Spleen (tissue), 7 donors: ENCODE results near the gene DEFB124.
"Not testable (repeated sequence)": the region's sequence is repeated elsewhere in the genome, so short reads cannot be mapped to it uniquely, and the experiment has no call there.

ENCODE experiments used
- CTCF ChIP-seq, 11 experiments: fragments of 200-600 bp in 7 of 11; fragments of 450-650 bp in 4 of 11; sonication (generic) in 4 of 11; IDR thresholded peaks in 8 of 11; conservative IDR thresholded peaks in 3 of 11; 1 replicate in 7 of 11; 2 replicates in 4 of 11; pipeline versions ENCODE4 v1.4.0 to v1.8.0; 2016 to 2021; ENCODE audit warnings: antibody characterized with exemption in 11 of 11, inconsistent platforms in 4 of 11, mild to moderate bottlenecking in 1 of 11
- POLR2A ChIP-seq, 3 donors: fragments of 450-650 bp; IDR thresholded peaks; one replicate each; pipeline ENCODE4 v1.5.1; 2017; ENCODE audit warnings: antibody characterized with exemption in 3 of 3, mild to moderate bottlenecking in 1 of 3
- POLR2AphosphoS5 ChIP-seq, 3 donors: sonication (generic); formaldehyde crosslinking; IDR thresholded peaks; one replicate each; pipeline ENCODE4 v1.5.1; 2017; ENCODE audit warnings: antibody characterized with exemption in 3 of 3
- donor health status: DM: no; HTN: no; CAD: no; lungs with moderate emphysema.
- donor health status: DM: no; HTN: no; CAD: no.
- donor health status: DM: no; HTN: no; CAD: no.

- TF ChIP-seq CTCF (IDR thresholded peaks at IDR 0.05 in 8 of 11, conservative IDR thresholded peaks at IDR 0.05 in 3 of 11); POLR2AphosphoS5 (IDR thresholded peaks at IDR 0.05); POLR2A (IDR thresholded peaks at IDR 0.05): not testable (repeated sequence)
Observed at GRCh38 chr20:31426891-31427551, 47.9 kb downstream of the DEFB124 start.
